A673 (cell line): ENCODE data around the gene CS. TPM values are rescaled to one million over a fixed set of nuclear protein-coding genes. Genes with fewer than 3 reads are reported as not detected.

Experiments
- BruUV-seq: library from RNA; stranded (reverse); fragments of 400-500 nt; replicated peaks from 2 replicates; lab custom pipeline; 2021; lab: Mats Ljungman, UMichigan
- CTCF ChIA-PET: fragments of 300-600 bp; sonication (Branson Sonifier 250); formaldehyde crosslinking; loops from one replicate; lab custom pipeline; 2022; ENCODE audit warnings: antibody characterized with exemption; lab: Charles Lee
- POLR2A ChIA-PET: fragments of 300-600 bp; sonication (Branson Sonifier 250); formaldehyde crosslinking; loops from one replicate; lab custom pipeline; 2022; ENCODE audit warnings: antibody characterized with exemption; ENCODE audit not compliant: low non-redundant PET; lab: Charles Lee
- DNase-seq: peaks from one replicate; pipeline ENCODE4 v3.0.0-alpha.2; 2015; ENCODE audit warnings: low spot score
- H3K27ac ChIP-seq: fragments of 200-600 bp; sonication (generic); 2 replicates; pipeline ENCODE4 v1.5.1; 2016; ENCODE audit warnings: mixed run types, low read depth, mild to moderate bottlenecking, mixed read lengths, antibody characterized with exemption, low read length; ENCODE audit not compliant: poor library complexity, severe bottlenecking
- H3K27me3 ChIP-seq: fragments of 200-600 bp; sonication (generic); replicated peaks from 2 replicates; pipeline ENCODE4 v1.6.1; 2017; ENCODE audit warnings: mixed run types, low read depth, mild to moderate bottlenecking, mixed read lengths, antibody characterized with exemption, low read length; ENCODE audit not compliant: insufficient read depth, poor library complexity
- H3K36me3 ChIP-seq: fragments of 200-600 bp; sonication (generic); 2 replicates; pipeline ENCODE4 v1.6.1; 2016; ENCODE audit warnings: mixed run types, mild to moderate bottlenecking, mixed read lengths, antibody characterized with exemption, low read length; ENCODE audit not compliant: insufficient read depth, poor library complexity, severe bottlenecking
- H3K4me1 ChIP-seq: fragments of 200-600 bp; sonication (generic); 2 replicates; pipeline ENCODE4 v1.6.1; 2017; ENCODE audit warnings: mixed run types, mild to moderate bottlenecking, mixed read lengths, antibody characterized with exemption, low read length; ENCODE audit not compliant: insufficient read depth, poor library complexity, severe bottlenecking
- H3K4me3 ChIP-seq: fragments of 200-600 bp; sonication (generic); 2 replicates; pipeline ENCODE4 v1.5.1; 2016; ENCODE audit warnings: low read depth, mixed run types, mild to moderate bottlenecking, mixed read lengths, low read length; ENCODE audit not compliant: poor library complexity, severe bottlenecking
- H3K9me3 ChIP-seq: fragments of 200-600 bp; sonication (generic); 2 replicates; pipeline ENCODE4 v1.6.1; 2016; ENCODE audit warnings: mixed run types, low read depth, mild to moderate bottlenecking, mixed read lengths, antibody characterized with exemption, low read length; ENCODE audit not compliant: poor library complexity, severe bottlenecking
- CTCF ChIP-seq: fragments of 300-800, 200-600 bp; sonication (generic); conservative IDR thresholded peaks from 2 replicates; pipeline ENCODE4 v1.5.1; 2017; ENCODE audit warnings: low read depth, mild to moderate bottlenecking, antibody characterized with exemption, low read length, moderate library complexity, mixed read lengths
- EZH2 ChIP-seq: fragments of 200-600 bp; sonication (generic); IDR thresholded peaks from 2 replicates; pipeline ENCODE4 v1.6.1; 2017; ENCODE audit warnings: borderline replicate concordance, low read depth, mild to moderate bottlenecking, mixed read lengths, antibody characterized with exemption, low read length; ENCODE audit not compliant: poor library complexity, severe bottlenecking
- intact Hi-C: fragments of 100-400 bp; cut with micrococcal nuclease; formaldehyde crosslinking; loops from one replicate; pipeline ENCODE4 v1.10.0; 2022; ENCODE audit not compliant: unreplicated experiment
- total RNA-seq: library from RNA; stranded (reverse); gene quantifications from 2 replicates; pipeline ENCODE4 v1.2.3, GENCODE V29; 2021

CS gene
- total RNA-seq, 1 experiment from 2014 or later: 448 TPM

DNA sequence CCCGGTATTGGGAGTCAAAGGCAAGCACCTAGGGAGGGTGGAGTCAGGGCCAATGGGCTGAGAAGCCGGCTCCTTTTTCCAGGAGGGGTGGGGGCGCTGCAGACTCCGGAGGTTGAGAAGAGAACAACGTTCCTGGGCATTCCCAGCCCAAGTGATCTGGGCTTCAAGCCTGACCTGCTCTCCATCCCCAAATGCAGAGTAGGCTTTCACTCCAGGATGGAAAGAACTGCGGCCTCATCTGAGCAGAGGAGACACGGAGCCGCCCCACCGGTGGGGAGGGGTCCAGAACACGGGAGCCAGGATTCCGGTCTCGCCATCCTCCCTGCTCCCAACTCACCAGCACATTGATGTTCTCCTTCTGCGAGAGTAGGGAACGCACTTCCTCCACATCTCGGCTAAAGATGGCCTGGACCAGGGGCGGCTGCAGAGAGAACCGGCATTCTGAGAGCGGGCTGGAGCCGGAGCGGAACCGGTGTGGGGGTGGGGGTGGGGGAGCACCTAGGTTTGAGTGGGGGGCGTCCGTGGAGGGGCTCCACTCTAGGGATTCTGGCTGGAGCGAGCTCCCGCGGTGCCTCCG, 42.6 kb downstream of the CS start:
- Histone ChIP-seq H3K9me3 (no peaks in the 10 kb centered on the region), H3K27ac (peak overlapping the region; percentile 91), H3K4me3 (peak overlapping the region; percentile 99), H3K27me3 (no peaks in the 10 kb centered on the region), H3K4me1 (peaks cover 20% of the 10 kb centered on the region), H3K36me3 (peaks cover 45% of the 10 kb centered on the region)
- intact Hi-C loops: loop anchor here (1.0 to 5.0 kb wide), 2 partner anchors 35 to 64 kb away; partner anchors contain the start of genes NABP2 and RNF41
- no peak for TF ChIP-seq CTCF
- no peak for TF ChIP-seq EZH2
- DNase-seq: peak; percentile 62
- ChIA-PET POLR2A (interaction anchor here (0.9 kb wide), 1 partner anchor 136 kb away, joined by 3 read pairs; no protein-coding TSS in a partner anchor), CTCF (interaction anchor here (0.6 to 1.4 kb wide), 4 partner anchors 8 to 68 kb away, joined by 3 to 4 read pairs (median 3); partner anchors contain the start of genes COQ10A and SMARCC2)
- no TSS peak for BruUV-seq

DNA sequence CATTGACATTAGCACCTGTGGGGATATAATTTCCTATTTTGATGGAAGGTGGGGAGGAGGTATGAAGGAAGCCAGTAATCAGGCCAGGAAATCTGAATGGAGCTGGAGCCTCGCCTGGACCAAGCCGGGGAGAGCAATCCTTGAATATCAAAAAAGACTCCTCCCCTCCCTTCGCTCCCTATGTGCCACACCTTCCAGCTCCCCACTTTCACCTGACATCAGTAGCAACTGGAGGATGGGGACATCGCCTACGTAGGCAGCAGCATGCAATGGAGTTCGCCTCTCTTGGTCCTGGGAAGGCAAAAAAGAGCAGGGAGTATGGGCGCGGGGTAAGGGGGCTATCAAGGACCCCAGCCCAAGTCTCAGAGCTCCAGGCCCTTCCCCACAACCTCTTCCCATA, 43.1 kb downstream of the CS start:
- no peak for DNase-seq
- Histone ChIP-seq H3K4me1 (peaks cover 20% of the 10 kb centered on the region), H3K27me3 (no peaks in the 10 kb centered on the region), H3K4me3 (peak overlapping the region; percentile 99), H3K9me3 (no peaks in the 10 kb centered on the region), H3K36me3 (peaks cover 50% of the 10 kb centered on the region), H3K27ac (peak overlapping the region; percentile 91)
- CTCF ChIA-PET: interaction anchor here (1.4 kb wide), 1 partner anchor 9 kb away, joined by 4 read pairs; no protein-coding TSS in a partner anchor
- TF ChIP-seq EZH2: no peak
- TF ChIP-seq CTCF: no peak
- POLR2A ChIA-PET: interaction anchor here (0.6 to 0.9 kb wide), 2 partner anchors 11 to 137 kb away, joined by 3 read pairs; no protein-coding TSS in a partner anchor
- intact Hi-C loops: loop anchor here (5.0 kb wide), 1 partner anchor 35 kb away; the partner anchor contains the start of genes NABP2 and RNF41
- no TSS peak for BruUV-seq

DNA sequence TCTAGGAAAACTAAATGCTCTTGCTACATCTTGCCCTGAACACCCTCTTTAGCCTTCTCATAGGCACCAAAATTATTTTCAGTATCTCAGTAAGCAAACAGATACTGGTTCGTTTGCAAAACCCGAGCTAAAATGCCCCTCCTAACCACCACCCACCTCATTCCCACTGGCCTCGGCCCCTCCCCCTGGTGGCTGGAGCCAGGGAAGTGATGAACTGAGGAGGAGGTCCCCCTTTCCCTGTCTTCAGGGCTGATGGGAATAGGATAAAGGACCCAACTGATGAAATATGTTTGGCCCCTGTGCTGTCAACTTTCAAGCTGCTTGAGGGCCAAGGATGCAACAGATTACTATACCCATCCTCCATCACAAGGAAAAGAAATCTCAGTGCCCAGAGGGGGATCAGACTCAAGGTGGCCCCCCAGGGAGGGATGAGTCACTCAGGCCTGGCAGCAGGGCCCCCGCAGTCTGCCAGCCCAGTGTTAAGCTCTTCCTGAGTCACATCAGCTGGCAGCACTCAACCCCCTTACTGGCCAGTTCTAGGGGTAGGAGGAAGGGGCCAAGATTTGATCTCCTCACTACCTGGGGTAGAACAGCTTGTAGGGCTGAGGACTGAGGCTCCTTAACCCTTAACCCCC, 43.7 kb downstream of the CS start:
- H3K27ac ChIP-seq: peak overlapping the region; percentile 35
- no peaks in the 10 kb centered on the region for H3K27me3 ChIP-seq
- BruUV-seq: TSS peak; percentile 26
- peaks cover 20% of the 10 kb centered on the region for H3K4me1 ChIP-seq
- CTCF ChIA-PET: interaction anchor here (1.4 kb wide), 1 partner anchor 10 kb away, joined by 4 read pairs; no protein-coding TSS in a partner anchor
- intact Hi-C loops: loop anchor here (5.0 kb wide), 1 partner anchor 34 kb away; the partner anchor contains the start of genes NABP2 and RNF41
- POLR2A ChIA-PET: interaction anchor here (0.6 to 0.9 kb wide), 3 partner anchors 10 to 137 kb away, joined by 3 read pairs; no protein-coding TSS in a partner anchor
- DNase-seq: peak; percentile 65
- H3K9me3 ChIP-seq: no peaks in the 10 kb centered on the region
- peak overlapping the region; percentile 99 for H3K4me3 ChIP-seq
- TF ChIP-seq CTCF: no peak
- H3K36me3 ChIP-seq: peaks cover 57% of the 10 kb centered on the region
